ENCODE results near the gene IL21R.

The IL21R gene

GRCh38 chr16:27377666-27378485 lies 24.1 kb upstream of the IL21R start:
- Histone ChIP-seq H3K36me3 (ENCODE audit: control insufficient read depth, insufficient read depth, low read length, severe bottlenecking) (no peaks in the 10 kb centered on the region), H3K9ac (ENCODE audit: low read length) (no peak overlapping the region), H3K4me3 (ENCODE audit: low read length) (no peak overlapping the region), H3K4me1 (ENCODE audit: control insufficient read depth, insufficient read depth, low read length) (no peaks in the 10 kb centered on the region), H3K27me3 (replicated peaks; ENCODE audit: control insufficient read depth, insufficient read depth, low read length) (peaks cover 10% of the 10 kb centered on the region), H3K9me3 (ENCODE audit: control insufficient read depth, low read length) (no peaks in the 10 kb centered on the region)
- DNase-seq (ENCODE audit: low read depth), result no peak

- H3K9ac ChIP-seq (ENCODE audit: low read length), result no peak overlapping the region
- peaks cover 4% of the 10 kb centered on the region for H3K9me3 ChIP-seq (ENCODE audit: control insufficient read depth, low read length)
- H3K4me3 ChIP-seq (ENCODE audit: low read length), result no peak overlapping the region
- peaks cover 10% of the 10 kb centered on the region for H3K27me3 ChIP-seq (replicated peaks; ENCODE audit: control insufficient read depth, insufficient read depth, low read length)
- H3K36me3 ChIP-seq (ENCODE audit: control insufficient read depth, insufficient read depth, low read length, severe bottlenecking), result no peaks in the 10 kb centered on the region
- DNase-seq (ENCODE audit: low read depth), result no peak
- no peaks in the 10 kb centered on the region for H3K4me1 ChIP-seq (ENCODE audit: control insufficient read depth, insufficient read depth, low read length)
Measured at GRCh38 chr16:27378871-27379481, 23.0 kb upstream of the IL21R start.

- DNase-seq (ENCODE audit: low read depth), result no peak
- Histone ChIP-seq H3K4me3 (ENCODE audit: low read length) (no peak overlapping the region), H3K9me3 (ENCODE audit: control insufficient read depth, low read length) (peaks cover 12% of the 10 kb centered on the region)
Measured at GRCh38 chr16:27379919-27380318, 22.1 kb upstream of the IL21R start.

GRCh38 chr16:27381236-27381635 lies 20.7 kb upstream of the IL21R start:
- H3K9me3 ChIP-seq (ENCODE audit: control insufficient read depth, low read length), result peaks cover 12% of the 10 kb centered on the region
- H3K4me1 ChIP-seq (ENCODE audit: control insufficient read depth, insufficient read depth, low read length), result no peaks in the 10 kb centered on the region
- H3K9ac ChIP-seq (ENCODE audit: low read length), result no peak overlapping the region
- H3K27me3 ChIP-seq (replicated peaks; ENCODE audit: control insufficient read depth, insufficient read depth, low read length), result peaks cover 10% of the 10 kb centered on the region
- H3K36me3 ChIP-seq (ENCODE audit: control insufficient read depth, insufficient read depth, low read length, severe bottlenecking), result no peaks in the 10 kb centered on the region
- DNase-seq (ENCODE audit: low read depth), result no peak
- no peak overlapping the region for H3K4me3 ChIP-seq (ENCODE audit: low read length)

More at GRCh38 chr16:27379919-27380318, 22.1 kb upstream of the IL21R start:
- Histone ChIP-seq H3K9ac (ENCODE audit: low read length) (no peak overlapping the region), H3K4me1 (ENCODE audit: control insufficient read depth, insufficient read depth, low read length) (no peaks in the 10 kb centered on the region), H3K27me3 (replicated peaks; ENCODE audit: control insufficient read depth, insufficient read depth, low read length) (peaks cover 10% of the 10 kb centered on the region), H3K36me3 (ENCODE audit: control insufficient read depth, insufficient read depth, low read length, severe bottlenecking) (no peaks in the 10 kb centered on the region)

- no peaks in the 10 kb centered on the region for H3K4me1 ChIP-seq (ENCODE audit: control insufficient read depth, insufficient read depth, low read length)
- no peaks in the 10 kb centered on the region for H3K36me3 ChIP-seq (ENCODE audit: control insufficient read depth, insufficient read depth, low read length, severe bottlenecking)
- H3K27me3 ChIP-seq (replicated peaks; ENCODE audit: control insufficient read depth, insufficient read depth, low read length), result peaks cover 10% of the 10 kb centered on the region
- H3K9me3 ChIP-seq (ENCODE audit: control insufficient read depth, low read length), result peaks cover 12% of the 10 kb centered on the region
- no peak for DNase-seq (ENCODE audit: low read depth)
- no peak overlapping the region for H3K4me3 ChIP-seq (ENCODE audit: low read length)
- no peak overlapping the region for H3K9ac ChIP-seq (ENCODE audit: low read length)
Measured at GRCh38 chr16:27381974-27382855, 19.8 kb upstream of the IL21R start.

GRCh38 chr16:27383556-27384243 lies 18.3 kb upstream of the IL21R start:
- no peaks in the 10 kb centered on the region for H3K4me1 ChIP-seq (ENCODE audit: control insufficient read depth, insufficient read depth, low read length)
- no peak overlapping the region for H3K9ac ChIP-seq (ENCODE audit: low read length)
- H3K27me3 ChIP-seq (replicated peaks; ENCODE audit: control insufficient read depth, insufficient read depth, low read length), result peaks cover 7% of the 10 kb centered on the region
- no peak for DNase-seq (ENCODE audit: low read depth)
- peaks cover 12% of the 10 kb centered on the region for H3K9me3 ChIP-seq (ENCODE audit: control insufficient read depth, low read length)
- H3K4me3 ChIP-seq (ENCODE audit: low read length), result no peak overlapping the region
- no peaks in the 10 kb centered on the region for H3K36me3 ChIP-seq (ENCODE audit: control insufficient read depth, insufficient read depth, low read length, severe bottlenecking)

- H3K27me3 ChIP-seq (replicated peaks; ENCODE audit: control insufficient read depth, insufficient read depth, low read length), result peaks cover 14% of the 10 kb centered on the region
- no peak overlapping the region for H3K9ac ChIP-seq (ENCODE audit: low read length)
- no peak overlapping the region for H3K4me3 ChIP-seq (ENCODE audit: low read length)
- H3K4me1 ChIP-seq (ENCODE audit: control insufficient read depth, insufficient read depth, low read length), result no peaks in the 10 kb centered on the region
- no peaks in the 10 kb centered on the region for H3K36me3 ChIP-seq (ENCODE audit: control insufficient read depth, insufficient read depth, low read length, severe bottlenecking)
- no peak for DNase-seq (ENCODE audit: low read depth)
- H3K9me3 ChIP-seq (ENCODE audit: control insufficient read depth, low read length), result peaks cover 12% of the 10 kb centered on the region
Measured at GRCh38 chr16:27384425-27384824, 17.5 kb upstream of the IL21R start.

GRCh38 chr16:27385398-27385797 lies 16.6 kb upstream of the IL21R start:
- Histone ChIP-seq H3K36me3 (ENCODE audit: control insufficient read depth, insufficient read depth, low read length, severe bottlenecking) (no peaks in the 10 kb centered on the region), H3K4me1 (ENCODE audit: control insufficient read depth, insufficient read depth, low read length) (no peaks in the 10 kb centered on the region), H3K4me3 (ENCODE audit: low read length) (no peak overlapping the region), H3K9ac (ENCODE audit: low read length) (no peak overlapping the region), H3K9me3 (ENCODE audit: control insufficient read depth, low read length) (peaks cover 15% of the 10 kb centered on the region), H3K27me3 (replicated peaks; ENCODE audit: control insufficient read depth, insufficient read depth, low read length) (peaks cover 15% of the 10 kb centered on the region)
- no peak for DNase-seq (ENCODE audit: low read depth)

- Histone ChIP-seq H3K4me3 (ENCODE audit: low read length) (no peak overlapping the region), H3K4me1 (ENCODE audit: control insufficient read depth, insufficient read depth, low read length) (no peaks in the 10 kb centered on the region), H3K9me3 (ENCODE audit: control insufficient read depth, low read length) (peaks cover 15% of the 10 kb centered on the region), H3K36me3 (ENCODE audit: control insufficient read depth, insufficient read depth, low read length, severe bottlenecking) (no peaks in the 10 kb centered on the region), H3K27me3 (replicated peaks; ENCODE audit: control insufficient read depth, insufficient read depth, low read length) (peaks cover 14% of the 10 kb centered on the region), H3K9ac (ENCODE audit: low read length) (no peak overlapping the region)
- no peak for DNase-seq (ENCODE audit: low read depth)
Measured at GRCh38 chr16:27386674-27387073, 15.3 kb upstream of the IL21R start.

GRCh38 chr16:27387724-27388123 lies 14.2 kb upstream of the IL21R start:
- Histone ChIP-seq H3K9me3 (ENCODE audit: control insufficient read depth, low read length) (peaks cover 22% of the 10 kb centered on the region), H3K9ac (ENCODE audit: low read length) (no peak overlapping the region), H3K4me1 (ENCODE audit: control insufficient read depth, insufficient read depth, low read length) (no peaks in the 10 kb centered on the region), H3K36me3 (ENCODE audit: control insufficient read depth, insufficient read depth, low read length, severe bottlenecking) (no peaks in the 10 kb centered on the region), H3K4me3 (ENCODE audit: low read length) (no peak overlapping the region), H3K27me3 (replicated peaks; ENCODE audit: control insufficient read depth, insufficient read depth, low read length) (peaks cover 11% of the 10 kb centered on the region)
- no peak for DNase-seq (ENCODE audit: low read depth)
